Cardiac muscle cell (in vitro differentiated cells and primary cell): ENCODE data around the gene POLD3. TPM values are rescaled to one million over a fixed set of nuclear protein-coding genes. Genes with fewer than 3 reads are reported as not detected.
A peak's percentile ranks its signal among the peaks of the same experiment; 100 is the strongest.

Experiments used
- DNase-seq, 2 donors: peaks; one replicate each; pipeline versions ENCODE4 v3.0.0 to v3.0.0-alpha.2; 2010 to 2017; ENCODE audit warnings: low read depth in 1 of 2, low spot score in 1 of 2
- H3K27ac ChIP-seq: fragments of 200-600 bp; sonication (generic); 2 replicates; pipeline ENCODE4 v1.5.1; 2016
- H3K27me3 ChIP-seq: fragments of 200-600 bp; sonication (generic); 2 replicates; pipeline ENCODE4 v1.6.0; 2016; ENCODE audit warnings: control low read depth
- H3K36me3 ChIP-seq: fragments of 200-600 bp; sonication (generic); 2 replicates; pipeline ENCODE4 v1.5.1; 2016; ENCODE audit warnings: control low read depth
- H3K4me1 ChIP-seq: fragments of 200-600 bp; sonication (generic); 2 replicates; pipeline ENCODE4 v1.8.1; 2017; ENCODE audit warnings: low read depth, mild to moderate bottlenecking, mixed run types
- H3K4me3 ChIP-seq: fragments of 200-600 bp; sonication (generic); 2 replicates; pipeline ENCODE4 v1.5.1; 2016; ENCODE audit warnings: mild to moderate bottlenecking
- H3K9me3 ChIP-seq: fragments of 200-600 bp; sonication (generic); 2 replicates; pipeline ENCODE4 v1.5.1; 2017; ENCODE audit warnings: low read depth, mild to moderate bottlenecking, control low read depth
- CTCF ChIP-seq: IDR thresholded peaks from 2 replicates; pipeline ENCODE4 v1.5.1; 2012; ENCODE audit warnings: low read depth, mild to moderate bottlenecking, low read length
- polyA plus RNA-seq: library from polyadenylated mRNA; unstranded; fragments of >200 nt; fragmentation: Nextera tagmentation; extraction: Ambion mirVana; gene quantifications from 2 replicates; pipeline ENCODE4 v1.2.1, GENCODE V29; 2016
- total RNA-seq: library from RNA; depleted of rRNA; stranded (reverse); fragments of >200 nt; gene quantifications from 2 replicates; pipeline ENCODE4 v1.2.3, GENCODE V29; 2016

Gene POLD3
- 12.8 and 13.1 TPM in 2 replicates for total RNA-seq
- polyA plus RNA-seq: 24.1 and 24.5 TPM in 2 replicates

- Histone ChIP-seq H3K27ac (peak within 1 kb of the TSS; percentile 84), H3K4me1 (peaks cover 5% of the 10 kb centered on the region), H3K36me3 (peaks cover 4% of the 10 kb centered on the region), H3K27me3 (no peaks in the 10 kb centered on the region), H3K4me3 (peak within 1 kb of the TSS; percentile 87), H3K9me3 (no peaks in the 10 kb centered on the region)
- no peak for TF ChIP-seq CTCF
- DNase-seq: peak; percentile 93 to 97
These were observed at the start of gene POLD3 for GRCh38 chr11:74592441-74593362. TSS of gene POLD3 (plus strand) at chr11:74592582. CDS start at chr11:74592659, 77 bp downstream.

GRCh38 chr11:74543991-74544390 is 48.4 kb upstream of the POLD3 start:
- Histone ChIP-seq H3K27ac (no peak overlapping the region), H3K4me3 (no peak overlapping the region), H3K9me3 (no peaks in the 10 kb centered on the region), H3K27me3 (no peaks in the 10 kb centered on the region), H3K4me1 (no peaks in the 10 kb centered on the region), H3K36me3 (no peaks in the 10 kb centered on the region)
- DNase-seq: no peak
- no peak for TF ChIP-seq CTCF

- Histone ChIP-seq H3K27ac (no peak overlapping the region), H3K4me3 (no peak overlapping the region), H3K9me3 (no peaks in the 10 kb centered on the region), H3K36me3 (no peaks in the 10 kb centered on the region), H3K4me1 (no peaks in the 10 kb centered on the region), H3K27me3 (no peaks in the 10 kb centered on the region)
- no peak for TF ChIP-seq CTCF
- DNase-seq: no peak
These were observed 45.6 kb upstream of the POLD3 start for GRCh38 chr11:74546752-74547151.

GRCh38 chr11:74550991-74551753 is 41.2 kb upstream of the POLD3 start:
- H3K27me3 ChIP-seq: no peaks in the 10 kb centered on the region
- H3K27ac ChIP-seq: no peak overlapping the region
- no peaks in the 10 kb centered on the region for H3K9me3 ChIP-seq
- no peak for TF ChIP-seq CTCF
- no peaks in the 10 kb centered on the region for H3K4me1 ChIP-seq
- DNase-seq: no peak
- no peaks in the 10 kb centered on the region for H3K36me3 ChIP-seq
- no peak overlapping the region for H3K4me3 ChIP-seq

- DNase-seq: no peak
- H3K36me3 ChIP-seq: no peaks in the 10 kb centered on the region
- no peak overlapping the region for H3K4me3 ChIP-seq
- H3K27me3 ChIP-seq: no peaks in the 10 kb centered on the region
- TF ChIP-seq CTCF: no peak
- no peaks in the 10 kb centered on the region for H3K9me3 ChIP-seq
- H3K4me1 ChIP-seq: no peaks in the 10 kb centered on the region
- no peak overlapping the region for H3K27ac ChIP-seq
These were observed 40.6 kb upstream of the POLD3 start for GRCh38 chr11:74551754-74552145.
